ENCODE results near the gene CFAP100.

DNA sequence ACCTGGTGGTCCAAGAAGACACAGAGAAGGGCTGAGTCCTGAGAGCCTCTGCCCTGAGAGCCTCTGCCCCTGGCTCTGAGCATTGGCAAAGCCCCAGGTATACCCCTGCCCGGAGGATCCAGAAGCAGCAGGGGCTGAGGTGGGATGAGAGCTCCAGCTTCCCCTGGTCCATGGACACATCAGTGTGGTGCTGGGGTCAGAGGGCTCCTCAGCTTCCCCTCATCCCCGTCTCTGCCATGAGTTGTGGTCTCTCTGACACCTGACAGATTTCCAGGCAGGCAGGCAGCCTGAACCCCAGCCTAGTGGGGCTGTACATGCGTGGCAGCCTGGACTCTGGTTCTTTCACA, 34.0 kb upstream of the CFAP100 start:
- TF ChIP-seq TBL1XR1 (IDR thresholded peaks at IDR 0.05; ENCODE audit: low read depth, low read length) = no peak
- no peak for TF ChIP-seq TAF1 (IDR thresholded peaks at IDR 0.05; ENCODE audit: borderline replicate concordance, low read depth, low read length)
- TF ChIP-seq REST (IDR thresholded peaks at IDR 0.05; ENCODE audit: low read depth, low read length) = no peak
- no peak for TF ChIP-seq SMC3 (IDR thresholded peaks at IDR 0.05; ENCODE audit: borderline replicate concordance, low read length)
- no peak for TF ChIP-seq SREBF1 (IDR thresholded peaks at IDR 0.05; ENCODE audit: low read length)
- TF ChIP-seq EZH2 (IDR thresholded peaks at IDR 0.05; ENCODE audit: borderline replicate concordance, control insufficient read depth, low read depth, low read length) = no peak
- TF ChIP-seq RFX5 (IDR thresholded peaks at IDR 0.05; ENCODE audit: low read depth, low read length) = no peak
- no peak for TF ChIP-seq SPI1 (IDR thresholded peaks at IDR 0.05; ENCODE audit: borderline replicate concordance, insufficient read depth, low read depth, low read length)
- TF ChIP-seq CTCF (IDR thresholded peaks at IDR 0.05 in 2 of 3, conservative IDR thresholded peaks at IDR 0.05 in 1 of 3; ENCODE audit: control insufficient read depth in 2 of 3, extremely low read depth in 1 of 3, insufficient read depth in 1 of 3, low read depth in 3 of 3, low read length in 3 of 3) = no peak
- TF ChIP-seq POLR2A (IDR thresholded peaks at IDR 0.05; ENCODE audit: low read depth, low read length) = no peak
- TF ChIP-seq CREB1 (IDR thresholded peaks at IDR 0.05; ENCODE audit: low read depth) = no peak
- TF ChIP-seq IRF3 (IDR thresholded peaks at IDR 0.05) = no peak
- no peak for TF ChIP-seq MEF2A (IDR thresholded peaks at IDR 0.05; ENCODE audit: insufficient read depth, low read depth, low read length)
- TF ChIP-seq ATF3 (IDR thresholded peaks at IDR 0.05; ENCODE audit: borderline replicate concordance, extremely low read depth, low read depth, low read length) = no peak

Measured in GM12878 (cell line).